H1 (cell line): ENCODE results near the gene CTNNA3.

Experiments
- BRCA1 ChIP-seq: IDR thresholded peaks from 2 replicates; pipeline ENCODE4 v1.6.1; 2012; ENCODE audit warnings: low read depth, low read length, improper control_type of control experiment
- CBX5 ChIP-seq: fragments of 300-800, 300-1000 bp; sonication (generic); IDR thresholded peaks from 2 replicates; pipeline ENCODE4 v1.7.1; 2016; ENCODE audit warnings: antibody characterized with exemption, low read length, low read depth
- CREB1 ChIP-seq: IDR thresholded peaks from 2 replicates; pipeline ENCODE4 v1.6.1; 2012; ENCODE audit warnings: inconsistent platforms
- EP300 ChIP-seq, 2 experiments: IDR thresholded peaks; 1 replicate in 1 of 2; 2 replicates in 1 of 2; pipeline ENCODE4 v1.6.1; 2011 to 2012; ENCODE audit warnings: low read depth in 2 of 2, low read length in 2 of 2, mild to moderate bottlenecking in 2 of 2, borderline replicate concordance in 1 of 2, inconsistent platforms in 1 of 2, moderate library complexity in 1 of 2
- HDAC2 ChIP-seq, 2 experiments: fragments of 300-600 bp in 1 of 2; sonication (generic) in 1 of 2; IDR thresholded peaks; 2 replicates each; pipeline ENCODE4 v1.6.1; 2011 to 2012; ENCODE audit warnings: low read depth in 2 of 2, low read length in 2 of 2, mild to moderate bottlenecking in 2 of 2, moderate library complexity in 2 of 2, borderline replicate concordance in 1 of 2, inconsistent platforms in 1 of 2
- POLR2A ChIP-seq, 2 experiments: IDR thresholded peaks; 1 replicate in 1 of 2; 2 replicates in 1 of 2; pipeline ENCODE4 v1.6.1; 2011; ENCODE audit warnings: low read depth in 2 of 2, low read length in 2 of 2, mild to moderate bottlenecking in 2 of 2; ENCODE audit errors: control extremely low read depth in 1 of 2
- RBBP5 ChIP-seq: IDR thresholded peaks from 2 replicates; pipeline ENCODE4 v1.7.1; 2012; ENCODE audit warnings: low read depth, mild to moderate bottlenecking, inconsistent platforms, low read length, moderate library complexity, borderline replicate concordance
- RFX5 ChIP-seq: IDR thresholded peaks from 2 replicates; pipeline ENCODE4 v1.6.1; 2011; ENCODE audit warnings: low read depth, low read length, improper control_type of control experiment, borderline replicate concordance
- SP1 ChIP-seq: IDR thresholded peaks from 2 replicates; pipeline ENCODE4 v1.6.1; 2011; ENCODE audit warnings: low read depth, low read length
- TBP ChIP-seq: IDR thresholded peaks from 2 replicates; pipeline ENCODE4 v1.6.1; 2011; ENCODE audit warnings: low read depth, low read length, improper control_type of control experiment
- TF ChIP-seq, protein P1 (sequence below): IDR thresholded peaks from 2 replicates; pipeline ENCODE4 v1.6.1; 2012; ENCODE audit warnings: inconsistent platforms
- TF ChIP-seq, protein P2 (sequence below), 3 experiments: IDR thresholded peaks; 1 replicate in 2 of 3; 2 replicates in 1 of 3; pipeline versions ENCODE4 v1.5.1 to v1.6.1; 2011; ENCODE audit warnings: low read length in 3 of 3, mild to moderate bottlenecking in 3 of 3, inconsistent platforms in 2 of 3, low read depth in 1 of 3, moderate library complexity in 1 of 3; ENCODE audit not compliant: insufficient read depth in 1 of 3; ENCODE audit errors: control extremely low read depth in 1 of 3

DNA sequence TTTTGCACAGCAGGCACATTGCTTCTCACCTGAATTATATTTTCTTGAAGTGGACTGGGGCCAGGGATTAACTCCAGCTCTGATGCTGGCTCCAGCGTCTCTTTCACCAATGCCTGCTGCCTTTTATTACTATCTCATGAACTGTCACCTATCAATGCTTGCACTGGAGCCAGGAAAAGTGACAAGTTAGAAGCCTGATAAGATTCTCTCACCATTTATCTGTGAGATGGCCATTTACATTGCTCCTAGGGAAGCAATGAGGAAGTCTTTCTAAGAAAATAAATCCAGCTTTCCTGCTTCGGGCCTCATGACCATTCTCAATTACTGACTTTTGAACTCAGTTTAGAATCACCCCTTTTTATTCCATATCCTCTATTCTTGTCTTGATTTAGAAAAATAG is 818.6 kb downstream of the CTNNA3 start:
- TF ChIP-seq TBP (no peak), HDAC2 (IDR thresholded peaks at IDR 0.05; ENCODE audit: borderline replicate concordance in 1 of 2, low read depth in 2 of 2, low read length in 2 of 2) (no peak), EP300 (IDR thresholded peaks at IDR 0.05; ENCODE audit: borderline replicate concordance in 1 of 2, low read depth in 2 of 2, low read length in 2 of 2) (no peak), CREB1 (no peak), CBX5 (no peak), RBBP5 (no peak), RFX5 (no peak), POLR2A (IDR thresholded peaks at IDR 0.05; ENCODE audit: control extremely low read depth in 1 of 2, low read depth in 2 of 2, low read length in 2 of 2) (no peak), SP1 (no peak), BRCA1 (no peak)
- TF ChIP-seq, protein P1, sequence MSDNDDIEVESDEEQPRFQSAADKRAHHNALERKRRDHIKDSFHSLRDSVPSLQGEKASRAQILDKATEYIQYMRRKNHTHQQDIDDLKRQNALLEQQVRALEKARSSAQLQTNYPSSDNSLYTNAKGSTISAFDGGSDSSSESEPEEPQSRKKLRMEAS: no peak
- TF ChIP-seq, protein P2, sequence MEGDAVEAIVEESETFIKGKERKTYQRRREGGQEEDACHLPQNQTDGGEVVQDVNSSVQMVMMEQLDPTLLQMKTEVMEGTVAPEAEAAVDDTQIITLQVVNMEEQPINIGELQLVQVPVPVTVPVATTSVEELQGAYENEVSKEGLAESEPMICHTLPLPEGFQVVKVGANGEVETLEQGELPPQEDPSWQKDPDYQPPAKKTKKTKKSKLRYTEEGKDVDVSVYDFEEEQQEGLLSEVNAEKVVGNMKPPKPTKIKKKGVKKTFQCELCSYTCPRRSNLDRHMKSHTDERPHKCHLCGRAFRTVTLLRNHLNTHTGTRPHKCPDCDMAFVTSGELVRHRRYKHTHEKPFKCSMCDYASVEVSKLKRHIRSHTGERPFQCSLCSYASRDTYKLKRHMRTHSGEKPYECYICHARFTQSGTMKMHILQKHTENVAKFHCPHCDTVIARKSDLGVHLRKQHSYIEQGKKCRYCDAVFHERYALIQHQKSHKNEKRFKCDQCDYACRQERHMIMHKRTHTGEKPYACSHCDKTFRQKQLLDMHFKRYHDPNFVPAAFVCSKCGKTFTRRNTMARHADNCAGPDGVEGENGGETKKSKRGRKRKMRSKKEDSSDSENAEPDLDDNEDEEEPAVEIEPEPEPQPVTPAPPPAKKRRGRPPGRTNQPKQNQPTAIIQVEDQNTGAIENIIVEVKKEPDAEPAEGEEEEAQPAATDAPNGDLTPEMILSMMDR (IDR thresholded peaks at IDR 0.05; ENCODE audit: control extremely low read depth in 1 of 3, insufficient read depth in 1 of 3, low read depth in 1 of 3, low read length in 3 of 3): no peak
